ENCODE data around the gene CUX1. TPM values are rescaled to one million over a fixed set of nuclear protein-coding genes. Genes with fewer than 3 reads are reported as not detected.
A peak's percentile ranks its signal among the peaks of the same experiment; 100 is the strongest.
"Not testable (repeated sequence)": the region's sequence is repeated elsewhere in the genome, so short reads cannot be mapped to it uniquely, and the experiment has no call there.

The CUX1 gene
- total RNA-seq, 2 donors from 2014 or later: 42.0 to 47.5 TPM

GRCh38 chr7:102228935-102229334 is 411.5 kb downstream of the CUX1 start:
- Histone ChIP-seq H3K36me3 (replicated peaks in 1 of 2; ENCODE audit: insufficient read depth in 1 of 2, low read depth in 2 of 2) (peaks cover 0 to 3% of the 10 kb centered on the region in 2 donors), H3K27me3 (no peaks in the 10 kb centered on the region), H3K27ac (no peak overlapping the region), H3K4me3 (no peak overlapping the region), H3K4me1 (peaks cover 41% of the 10 kb centered on the region), H3K9me3 (no peaks in the 10 kb centered on the region)
- WGBS, 2 donors: 88 to 99% methylated on average over 10 to 11 of the region's 12 CpGs
- intact Hi-C loops (cut with DNase I): no loop called here
- DNase-seq (no peak), ATAC-seq (no peak)
- TF ChIP-seq CTCF (IDR thresholded peaks at IDR 0.05): no peak
- no peak for TF ChIP-seq POLR2A (IDR thresholded peaks at IDR 0.05)

- peaks cover 39% of the 10 kb centered on the region for H3K4me1 ChIP-seq
- WGBS, 2 donors: 93 to 97% methylated on average over 5 of the region's 5 CpGs
- H3K36me3 ChIP-seq (replicated peaks in 1 of 2; ENCODE audit: insufficient read depth in 1 of 2, low read depth in 2 of 2); H3K4me3 ChIP-seq; H3K9me3 ChIP-seq; ATAC-seq; DNase-seq; H3K27me3 ChIP-seq; H3K27ac ChIP-seq: not testable (repeated sequence)
- intact Hi-C loops (cut with DNase I): loop anchor here (10.0 kb wide), 1 partner anchor 625 kb away; no protein-coding TSS in a partner anchor
Measured at GRCh38 chr7:102230162-102230561, 412.7 kb downstream of the CUX1 start.

GRCh38 chr7:102230593-102230992 is 413.2 kb downstream of the CUX1 start:
- no peak for ATAC-seq
- no peak for DNase-seq
- intact Hi-C loops (cut with DNase I): loop anchor here (10.0 kb wide), 1 partner anchor 626 kb away; no protein-coding TSS in a partner anchor
- Histone ChIP-seq H3K36me3 (replicated peaks in 1 of 2; ENCODE audit: insufficient read depth in 1 of 2, low read depth in 2 of 2) (peaks cover 0 to 3% of the 10 kb centered on the region in 2 donors), H3K4me3 (no peak overlapping the region), H3K4me1 (peaks cover 35% of the 10 kb centered on the region), H3K27me3 (no peaks in the 10 kb centered on the region), H3K27ac (no peak overlapping the region), H3K9me3 (no peaks in the 10 kb centered on the region)
- TF ChIP-seq POLR2A (IDR thresholded peaks at IDR 0.05): no peak
- no peak for TF ChIP-seq CTCF (IDR thresholded peaks at IDR 0.05)
- WGBS, 2 donors: 79 to 96% methylated on average over 4 of the region's 4 CpGs

GRCh38 chr7:102232611-102233286 is 415.3 kb downstream of the CUX1 start:
- peak; percentile 75 to 92 (median 86) for DNase-seq
- intact Hi-C loops (cut with DNase I): loop anchor here (10.0 kb wide), 1 partner anchor 628 kb away; no protein-coding TSS in a partner anchor
- no peak for TF ChIP-seq CTCF (IDR thresholded peaks at IDR 0.05)
- TF ChIP-seq POLR2A (IDR thresholded peaks at IDR 0.05): peak in 2 of 3 donors; percentile 56 to 64
- WGBS, 2 donors: 31 to 37% methylated on average over 6 to 12 of the region's 12 CpGs
- Histone ChIP-seq H3K36me3 (replicated peaks in 1 of 2; ENCODE audit: insufficient read depth in 1 of 2, low read depth in 2 of 2) (peaks cover 0 to 2% of the 10 kb centered on the region in 2 donors), H3K4me3 (no peak overlapping the region), H3K4me1 (peaks cover 31% of the 10 kb centered on the region), H3K27me3 (no peaks in the 10 kb centered on the region), H3K27ac (peak overlapping the region; percentile 84 to 96 (median 88)), H3K9me3 (no peaks in the 10 kb centered on the region)
- peak; percentile 93 for ATAC-seq

- Histone ChIP-seq H3K27me3 (no peaks in the 10 kb centered on the region), H3K4me3 (no peak overlapping the region), H3K27ac (peak overlapping the region in 2 of 4 donors; percentile 18 to 96), H3K9me3 (no peaks in the 10 kb centered on the region), H3K4me1 (peaks cover 31% of the 10 kb centered on the region), H3K36me3 (replicated peaks in 1 of 2; ENCODE audit: insufficient read depth in 1 of 2, low read depth in 2 of 2) (no peaks in the 10 kb centered on the region)
- no peak for ATAC-seq
- DNase-seq: no peak
- 80 to 97% methylated on average over 9 to 12 of the region's 12 CpGs for WGBS, 2 donors
- TF ChIP-seq POLR2A (IDR thresholded peaks at IDR 0.05) (no peak), CTCF (IDR thresholded peaks at IDR 0.05) (no peak)
- intact Hi-C loops (cut with DNase I): loop anchor here (10.0 kb wide), 1 partner anchor 629 kb away; no protein-coding TSS in a partner anchor
Measured at GRCh38 chr7:102234131-102234530, 416.7 kb downstream of the CUX1 start.

All from body of pancreas (tissue), 4 donors.